GM18867 (cell line): Measurements from ENCODE around the gene NUFIP2.
"Not testable (repeated sequence)": the region's sequence is repeated elsewhere in the genome, so short reads cannot be mapped to it uniquely, and the experiment has no call there.

Source experiments
- ATAC-seq: cut with Tn5 transposase; IDR thresholded peaks from one replicate; pipeline ENCODE4 v1.9.1; 2021; ENCODE audit warnings: mild to moderate bottlenecking, moderate library complexity; ENCODE audit not compliant: unreplicated experiment

Gene NUFIP2, protein sequence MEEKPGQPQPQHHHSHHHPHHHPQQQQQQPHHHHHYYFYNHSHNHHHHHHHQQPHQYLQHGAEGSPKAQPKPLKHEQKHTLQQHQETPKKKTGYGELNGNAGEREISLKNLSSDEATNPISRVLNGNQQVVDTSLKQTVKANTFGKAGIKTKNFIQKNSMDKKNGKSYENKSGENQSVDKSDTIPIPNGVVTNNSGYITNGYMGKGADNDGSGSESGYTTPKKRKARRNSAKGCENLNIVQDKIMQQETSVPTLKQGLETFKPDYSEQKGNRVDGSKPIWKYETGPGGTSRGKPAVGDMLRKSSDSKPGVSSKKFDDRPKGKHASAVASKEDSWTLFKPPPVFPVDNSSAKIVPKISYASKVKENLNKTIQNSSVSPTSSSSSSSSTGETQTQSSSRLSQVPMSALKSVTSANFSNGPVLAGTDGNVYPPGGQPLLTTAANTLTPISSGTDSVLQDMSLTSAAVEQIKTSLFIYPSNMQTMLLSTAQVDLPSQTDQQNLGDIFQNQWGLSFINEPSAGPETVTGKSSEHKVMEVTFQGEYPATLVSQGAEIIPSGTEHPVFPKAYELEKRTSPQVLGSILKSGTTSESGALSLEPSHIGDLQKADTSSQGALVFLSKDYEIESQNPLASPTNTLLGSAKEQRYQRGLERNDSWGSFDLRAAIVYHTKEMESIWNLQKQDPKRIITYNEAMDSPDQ

DNA sequence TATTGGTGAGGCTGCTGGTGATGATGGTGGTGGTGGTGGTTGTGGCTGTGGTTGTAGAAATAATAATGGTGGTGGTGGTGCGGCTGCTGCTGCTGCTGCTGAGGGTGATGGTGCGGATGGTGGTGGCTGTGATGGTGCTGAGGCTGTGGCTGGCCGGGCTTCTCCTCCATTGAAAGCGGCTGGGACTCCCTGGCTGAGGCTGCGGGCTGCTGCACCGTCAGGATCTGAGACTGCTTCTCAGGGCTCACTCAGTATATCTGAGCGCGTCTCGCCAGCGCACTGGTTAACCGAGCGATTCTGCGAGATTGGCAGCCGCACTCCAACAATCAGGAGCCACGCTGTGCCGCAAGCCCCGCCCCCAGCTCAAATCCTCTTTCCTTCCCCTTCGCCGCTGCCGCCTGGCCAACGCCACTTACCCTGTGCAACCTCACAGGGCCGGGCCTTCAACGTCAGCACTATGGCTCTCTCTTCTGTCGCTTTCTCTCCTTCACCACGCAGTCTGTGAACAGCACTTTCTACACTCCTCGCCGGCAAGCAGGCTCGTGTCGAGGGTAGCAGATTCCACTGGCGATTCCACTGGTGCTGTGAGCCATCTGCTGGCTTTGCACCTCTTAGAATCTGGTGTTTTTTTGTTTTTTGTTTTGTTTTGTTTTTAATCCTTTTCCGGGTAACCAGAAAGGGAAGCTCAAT is at the start of gene NUFIP2:
Gene NUFIP2, minus strand, starts transcription at position 259 of the 690 bp plus-strand sequence. Its CDS starts 89 bp downstream, at position 170.
- ATAC-seq = peak; percentile 84

DNA sequence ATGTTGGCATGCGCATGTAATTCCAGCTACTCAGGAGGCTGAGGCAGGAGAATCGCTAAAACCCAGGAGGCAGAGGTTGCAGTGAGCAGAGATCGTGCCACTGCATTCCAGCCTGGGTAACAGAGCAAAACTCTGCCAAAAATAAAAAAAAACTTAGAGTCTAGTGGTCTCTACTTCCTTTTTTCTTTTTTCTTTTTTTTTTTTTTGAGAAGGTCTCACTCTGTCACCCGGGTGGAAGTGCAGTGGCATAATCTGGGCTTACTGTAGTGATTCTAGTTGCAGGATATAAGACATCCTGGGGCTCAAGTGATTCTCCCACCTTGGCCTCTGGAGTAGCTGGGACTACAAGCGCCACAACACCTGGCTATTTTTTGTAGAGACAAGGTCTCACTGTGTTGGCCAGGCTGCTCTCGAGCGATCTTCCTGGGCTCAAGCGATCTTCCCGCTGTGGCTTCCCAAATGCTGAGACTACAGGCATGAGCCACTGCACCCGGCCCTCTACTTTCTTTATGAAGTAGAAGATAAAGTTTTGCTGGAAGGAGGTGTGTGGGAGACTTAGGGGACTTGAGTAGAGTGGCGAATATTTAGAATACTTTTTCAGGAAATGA is 48.3 kb upstream of the NUFIP2 start:
- no peak for ATAC-seq

DNA sequence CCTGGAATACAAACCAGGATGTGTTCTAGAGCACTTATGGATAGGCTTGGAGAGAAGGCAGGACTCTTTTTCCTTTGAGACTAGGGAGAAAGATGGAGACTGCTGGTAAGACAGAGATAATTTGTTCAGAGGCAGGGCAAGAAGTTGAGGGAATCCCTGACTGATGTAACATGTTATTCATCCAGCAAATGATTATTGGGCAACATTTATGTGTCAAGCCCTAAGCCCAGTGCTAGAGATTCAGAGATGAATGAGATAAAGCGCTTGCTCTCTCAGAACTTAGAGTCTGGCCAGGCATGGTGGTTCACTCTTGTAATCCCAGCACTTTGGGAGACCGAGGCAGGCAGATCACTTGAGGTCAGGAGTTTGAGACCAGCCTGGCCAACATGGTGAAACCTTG is 47.8 kb upstream of the NUFIP2 start:
- ATAC-seq = no peak

DNA sequence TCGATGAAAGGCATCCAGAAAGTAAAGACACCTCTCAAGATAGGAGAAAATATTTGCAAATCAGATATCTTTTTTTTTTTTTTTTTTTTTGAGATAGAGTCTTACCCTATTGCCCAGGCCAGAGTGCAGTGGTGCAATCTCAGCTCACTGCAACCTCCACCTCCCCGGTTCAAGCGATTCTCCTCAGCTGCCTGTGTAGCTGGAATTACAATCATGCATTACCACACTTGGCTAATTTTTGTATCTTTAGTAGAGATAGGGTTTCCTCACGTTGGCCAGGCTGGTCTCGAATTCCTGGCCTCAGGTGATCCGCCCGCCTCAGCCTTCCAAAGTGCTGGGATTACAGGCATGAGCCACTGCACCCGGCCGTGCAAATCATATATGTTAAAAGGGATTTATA is 45.1 kb upstream of the NUFIP2 start:
- ATAC-seq = not testable (repeated sequence)

- ATAC-seq = no peak
Observed at GRCh38 chr17:29331708-29332085, 37.7 kb upstream of the NUFIP2 start.

DNA sequence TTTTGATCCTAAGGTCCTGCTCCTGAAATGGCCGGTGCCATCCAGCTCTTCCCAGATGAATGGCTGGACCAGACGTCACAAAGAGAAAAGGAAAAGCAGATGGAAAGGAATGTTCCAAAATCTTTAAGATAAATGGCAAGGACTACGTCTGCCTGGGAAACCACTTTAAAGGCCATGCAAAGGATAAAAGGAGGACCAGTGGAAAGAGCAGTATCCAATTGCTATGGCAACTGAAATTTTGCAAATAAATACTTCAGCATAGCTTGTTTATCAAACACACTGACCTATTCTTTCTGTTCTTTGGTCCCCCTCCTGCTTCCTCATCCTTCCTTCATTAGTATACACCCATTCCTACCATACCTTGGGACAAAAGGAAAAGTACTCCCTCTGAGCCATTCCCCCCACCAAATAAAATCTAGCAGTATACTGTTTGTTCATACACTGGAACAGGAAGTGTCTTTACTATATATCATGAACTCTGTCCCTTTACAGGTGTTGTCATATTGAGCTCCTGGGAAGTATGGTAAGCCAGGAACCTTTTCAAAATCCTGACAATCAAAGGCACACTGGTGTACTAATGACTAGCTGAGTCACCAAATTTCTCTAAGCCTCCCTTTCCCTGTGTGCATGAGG is 37.2 kb upstream of the NUFIP2 start:
- no peak for ATAC-seq

GRCh38 chr17:29327412-29327811 is 33.5 kb upstream of the NUFIP2 start:
- no peak for ATAC-seq

DNA sequence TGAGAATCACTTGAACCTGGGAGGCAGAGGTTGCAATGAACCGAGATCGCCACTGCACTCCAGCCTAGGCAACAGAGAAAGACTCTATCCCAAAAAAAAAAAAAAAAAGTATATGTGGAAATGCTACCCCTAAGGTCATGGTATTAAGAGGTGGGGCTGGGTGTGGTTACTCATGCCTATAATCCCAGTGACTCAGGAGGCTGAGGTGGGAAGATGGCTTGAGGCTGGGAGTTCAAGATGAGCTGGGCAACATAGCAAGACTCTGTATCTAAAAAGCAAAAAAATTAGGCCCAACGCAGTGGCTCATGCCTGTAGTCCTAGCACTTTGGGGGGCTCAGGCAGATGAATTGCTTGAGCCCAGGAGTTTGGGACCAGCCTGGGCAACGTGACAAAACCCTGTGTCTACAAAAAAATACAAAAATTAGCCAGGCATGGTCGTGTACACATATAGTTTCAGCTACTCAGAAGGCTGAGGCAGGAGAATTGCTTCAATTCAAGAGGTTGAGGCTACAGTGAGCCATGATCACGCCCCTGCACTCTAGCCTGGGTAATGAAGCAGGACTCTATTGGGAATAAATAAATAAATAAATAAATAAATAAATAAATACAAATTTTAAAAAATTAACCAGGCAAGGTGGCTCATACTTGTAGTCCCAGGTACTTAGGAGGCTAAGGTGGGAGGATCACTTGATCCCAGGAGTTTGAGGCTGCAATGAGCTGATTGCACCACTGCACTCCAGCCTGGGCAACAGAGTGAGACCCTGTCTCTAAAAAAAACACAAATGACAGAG is 32.3 kb upstream of the NUFIP2 start:
- no peak for ATAC-seq

GRCh38 chr17:29322363-29322762 is 28.4 kb upstream of the NUFIP2 start:
- no peak for ATAC-seq

GRCh38 chr17:29303386-29303785 is 9.4 kb upstream of the NUFIP2 start:
- ATAC-seq = no peak

GRCh38 chr17:29299031-29299430 is 5.1 kb upstream of the NUFIP2 start:
- ATAC-seq = no peak

DNA sequence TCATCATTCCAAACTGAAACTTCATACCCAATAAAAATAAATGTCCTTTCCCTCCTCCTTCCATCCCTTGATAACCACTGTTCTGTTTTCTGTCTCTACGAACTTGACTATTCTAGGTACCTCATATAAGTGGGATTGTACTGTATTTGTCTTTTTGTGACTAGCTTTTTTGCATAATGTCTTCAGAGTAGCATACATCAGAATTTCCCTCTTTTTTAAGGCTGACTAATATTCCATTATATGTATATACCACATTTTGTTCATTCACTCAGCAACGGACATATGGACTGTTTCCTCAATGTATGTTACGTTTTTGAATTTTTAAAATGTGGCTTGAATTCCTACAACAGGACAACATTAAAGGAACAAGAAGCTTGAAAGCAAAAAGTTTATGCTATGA is 1.5 kb upstream of the NUFIP2 start:
- no peak for ATAC-seq

DNA sequence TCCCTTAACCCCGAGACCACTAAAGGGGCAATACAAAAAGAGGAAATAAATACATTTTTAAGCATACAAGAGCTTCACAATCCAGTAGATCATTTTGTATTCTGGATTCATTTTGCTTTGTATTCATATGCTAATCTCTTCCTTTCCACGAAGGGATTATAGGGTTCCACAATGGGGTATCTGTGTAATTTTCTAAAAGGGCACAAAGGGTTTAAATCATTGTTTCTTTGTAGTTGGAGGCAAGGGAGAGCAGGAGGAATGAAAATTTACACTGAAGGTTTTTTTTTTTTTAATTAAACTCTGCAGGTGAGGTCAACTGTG is 592 bp upstream of the NUFIP2 start:
- no peak for ATAC-seq

DNA sequence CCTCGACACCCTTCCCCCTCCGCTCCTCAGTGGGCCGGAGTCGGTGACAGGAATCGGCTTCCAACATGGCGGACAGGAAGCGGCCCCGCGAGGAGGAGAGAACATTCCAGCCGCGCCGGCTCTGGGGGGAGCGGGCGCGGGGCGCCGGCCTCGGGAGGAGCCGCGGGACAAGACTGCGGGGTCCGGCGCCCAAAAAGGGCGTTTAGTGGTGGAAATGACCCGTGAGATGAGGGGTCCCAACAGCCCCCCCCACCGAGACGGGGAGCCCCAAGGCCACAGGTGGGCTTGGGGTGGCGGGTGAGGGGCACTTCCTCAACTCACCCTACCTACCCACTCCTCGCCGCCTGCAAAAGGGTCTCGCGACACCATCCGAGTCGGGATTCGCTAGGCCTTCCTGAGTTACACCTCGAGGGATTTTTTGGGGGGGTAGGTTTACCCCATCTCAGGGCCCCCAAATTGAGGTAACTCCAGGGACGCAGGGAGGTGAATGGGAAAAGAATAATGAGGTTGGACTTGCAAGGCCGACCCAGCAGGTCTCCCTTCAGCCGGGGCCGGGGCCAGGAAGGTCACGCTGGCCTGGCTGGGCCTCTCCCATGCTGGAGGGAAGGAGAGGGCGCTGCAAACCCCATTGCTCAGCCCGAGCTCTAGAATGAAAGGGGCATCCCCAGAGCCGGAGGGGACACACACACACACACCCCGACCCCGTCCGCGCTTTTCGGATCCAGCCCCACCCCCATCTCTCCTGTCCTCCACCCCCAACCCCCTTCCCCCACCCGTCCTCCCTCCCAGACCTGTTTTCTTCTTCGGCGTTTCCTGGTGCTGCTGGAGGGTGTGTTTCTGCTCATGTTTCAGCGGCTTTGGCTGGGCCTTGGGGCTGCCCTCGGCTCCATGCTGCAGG is 707 bp downstream of the NUFIP2 start:
- no peak for ATAC-seq

DNA sequence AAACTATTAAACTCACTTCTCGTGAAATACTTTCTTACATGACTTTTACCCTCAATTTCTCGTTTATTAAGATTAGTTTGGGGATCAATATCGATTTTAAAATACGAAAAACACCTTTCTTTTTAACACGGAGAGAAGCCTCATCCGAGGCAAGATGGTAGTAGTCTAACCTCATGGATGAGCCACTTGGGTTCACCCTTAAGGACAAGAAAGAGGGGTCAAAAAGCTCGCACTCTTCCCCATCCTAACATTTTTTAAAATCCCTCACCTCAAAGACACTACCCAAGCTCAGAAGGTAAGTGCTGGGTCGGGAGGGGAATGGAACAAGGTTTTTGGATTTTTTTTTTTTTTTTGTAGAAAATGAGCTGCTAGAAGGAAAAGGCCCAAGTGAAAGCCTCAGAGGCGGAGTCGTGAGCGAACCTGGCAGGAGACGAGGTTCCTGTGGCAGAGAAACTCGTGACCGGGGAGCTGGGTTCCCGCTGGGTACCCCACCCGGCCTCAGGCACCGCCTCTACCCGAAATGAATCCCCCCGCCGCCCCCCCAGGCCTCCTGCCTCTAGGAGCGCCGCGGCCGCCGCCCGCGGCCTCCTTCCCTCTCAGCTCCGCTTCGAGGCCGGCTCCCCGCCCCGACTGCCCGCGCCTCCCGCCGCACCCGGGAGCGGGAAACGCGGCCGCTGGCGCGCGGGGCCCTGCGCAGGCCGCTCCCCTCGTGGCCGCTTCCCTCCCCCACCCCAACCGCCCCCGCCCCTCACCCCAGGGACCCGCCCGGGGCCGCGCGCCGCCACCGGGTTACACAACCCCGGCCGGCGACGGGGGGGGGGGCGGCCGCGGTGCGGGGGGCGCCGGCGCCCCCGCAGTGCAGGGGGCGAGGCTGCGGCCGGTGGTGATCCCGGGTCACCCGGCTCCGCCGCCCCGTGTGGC is 1.6 kb downstream of the NUFIP2 start:
- ATAC-seq = no peak

DNA sequence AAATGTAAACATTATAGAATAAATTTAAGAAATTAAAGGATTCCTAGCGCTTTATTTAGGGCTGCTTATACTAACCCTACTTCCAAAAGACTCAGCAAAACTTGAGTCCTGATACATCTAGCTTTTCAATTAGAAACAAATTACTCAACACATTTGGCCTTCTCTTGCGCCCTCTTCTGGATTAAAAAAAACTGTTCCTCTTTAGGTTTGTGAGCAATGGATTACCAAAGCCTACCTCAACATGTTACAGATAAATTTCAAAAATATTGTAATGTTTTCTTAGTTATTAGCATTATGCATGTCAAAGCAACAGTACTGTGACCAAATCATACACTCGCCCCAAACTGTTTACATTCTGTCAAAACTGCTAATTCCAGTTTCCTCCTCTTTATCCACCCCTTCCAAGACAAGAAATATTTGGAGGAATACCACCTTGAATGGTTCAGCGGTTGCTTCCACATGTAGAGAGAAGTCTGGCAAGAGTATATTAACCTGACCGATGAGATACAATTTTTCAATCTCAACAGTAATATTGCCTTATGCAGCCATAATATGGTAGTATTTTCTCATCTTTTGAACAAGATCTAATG is 2.7 kb downstream of the NUFIP2 start:
- no peak for ATAC-seq

DNA sequence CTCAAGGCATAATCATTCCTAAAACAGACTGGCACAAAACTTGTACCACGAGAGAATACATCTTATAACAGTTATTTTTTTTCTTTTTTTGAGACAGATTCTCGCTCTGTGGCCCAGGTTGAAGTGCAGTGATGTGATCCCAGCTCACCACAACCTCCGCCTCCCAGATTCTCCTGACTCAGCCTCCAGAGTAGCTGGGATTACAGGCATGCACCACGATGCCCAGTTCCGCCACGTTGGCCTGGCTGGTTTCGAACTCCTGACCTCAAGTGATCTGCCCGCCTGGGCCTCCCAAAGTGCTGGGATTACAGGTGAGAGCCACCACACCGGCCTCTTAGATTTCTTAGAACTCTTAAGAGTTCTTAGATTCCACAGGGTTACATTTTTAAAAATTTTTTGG is 4.1 kb downstream of the NUFIP2 start:
- no peak for ATAC-seq

DNA sequence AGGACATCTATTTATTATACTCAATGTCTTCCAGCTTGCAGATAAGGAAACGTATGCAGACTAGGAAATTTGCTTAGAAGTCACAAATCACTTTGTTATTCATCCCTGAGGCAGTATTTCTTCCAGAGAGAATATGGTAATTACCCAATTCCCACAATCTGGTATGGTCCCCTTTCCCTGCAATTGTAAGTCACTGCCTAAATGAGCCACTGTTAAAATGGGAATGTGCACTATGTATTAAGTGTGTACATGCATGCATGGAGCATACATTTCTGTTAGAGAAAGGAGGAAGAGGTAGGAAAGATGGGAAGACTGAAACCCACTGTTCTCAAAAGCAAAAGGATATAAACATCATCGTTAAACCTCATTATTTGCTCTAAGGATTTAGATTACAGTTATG is 10.0 kb downstream of the NUFIP2 start:
- ATAC-seq = no peak
